22Rv1 (cell line): Measurements from ENCODE around the gene TRIM17.

Experiments
- ZFX ChIP-seq: fragments of 450-650 bp; IDR thresholded peaks from 2 replicates; pipeline ENCODE4 v1.6.1; 2017; ENCODE audit warnings: antibody characterized with exemption, borderline replicate concordance
- TF ChIP-seq, protein P1 (sequence below): fragments of 450-650 bp; IDR thresholded peaks from 2 replicates; pipeline ENCODE4 v1.5.1; 2017; ENCODE audit warnings: mild to moderate bottlenecking

GRCh38 chr1:228385232-228385631 lies 31.4 kb downstream of the TRIM17 start:
- TF ChIP-seq, protein P1, sequence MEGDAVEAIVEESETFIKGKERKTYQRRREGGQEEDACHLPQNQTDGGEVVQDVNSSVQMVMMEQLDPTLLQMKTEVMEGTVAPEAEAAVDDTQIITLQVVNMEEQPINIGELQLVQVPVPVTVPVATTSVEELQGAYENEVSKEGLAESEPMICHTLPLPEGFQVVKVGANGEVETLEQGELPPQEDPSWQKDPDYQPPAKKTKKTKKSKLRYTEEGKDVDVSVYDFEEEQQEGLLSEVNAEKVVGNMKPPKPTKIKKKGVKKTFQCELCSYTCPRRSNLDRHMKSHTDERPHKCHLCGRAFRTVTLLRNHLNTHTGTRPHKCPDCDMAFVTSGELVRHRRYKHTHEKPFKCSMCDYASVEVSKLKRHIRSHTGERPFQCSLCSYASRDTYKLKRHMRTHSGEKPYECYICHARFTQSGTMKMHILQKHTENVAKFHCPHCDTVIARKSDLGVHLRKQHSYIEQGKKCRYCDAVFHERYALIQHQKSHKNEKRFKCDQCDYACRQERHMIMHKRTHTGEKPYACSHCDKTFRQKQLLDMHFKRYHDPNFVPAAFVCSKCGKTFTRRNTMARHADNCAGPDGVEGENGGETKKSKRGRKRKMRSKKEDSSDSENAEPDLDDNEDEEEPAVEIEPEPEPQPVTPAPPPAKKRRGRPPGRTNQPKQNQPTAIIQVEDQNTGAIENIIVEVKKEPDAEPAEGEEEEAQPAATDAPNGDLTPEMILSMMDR, result no peak
- TF ChIP-seq ZFX, result no peak
